Measurements from ENCODE around the gene JARID2. TPM values are rescaled to one million over a fixed set of nuclear protein-coding genes. Genes with fewer than 3 reads are reported as not detected.

JARID2 gene
- total RNA-seq, 1 donor from 2014 or later: 24.2 TPM

GRCh38 chr6:15533379-15534026 is 287.6 kb downstream of the JARID2 start:
- H3K4me3 ChIP-seq (ENCODE audit: insufficient read depth, low read depth, low read length): no peak overlapping the region
- peaks cover 10% of the 10 kb centered on the region for H3K4me1 Mint-ChIP-seq (ENCODE audit: low read depth, unreplicated experiment)

GRCh38 chr6:15534974-15535373 is 289.1 kb downstream of the JARID2 start:
- Mint-ChIP-seq H3K4me1 (ENCODE audit: low read depth, unreplicated experiment) (peaks cover 10% of the 10 kb centered on the region), H3K27ac (ENCODE audit: unreplicated experiment) (no peak overlapping the region), H3K27me3 (ENCODE audit: low read depth, unreplicated experiment) (no peaks in the 10 kb centered on the region), H3K4me3 (ENCODE audit: unreplicated experiment) (no peak overlapping the region), H3K9me3 (ENCODE audit: unreplicated experiment) (peaks cover 3% of the 10 kb centered on the region), H3K36me3 (ENCODE audit: low read depth, unreplicated experiment) (peaks cover under 1% of the 10 kb centered on the region)
- no peaks in the 10 kb centered on the region for H3K79me2 ChIP-seq (ENCODE audit: insufficient read depth, low read length)
- TF ChIP-seq CTCF (IDR thresholded peaks at IDR 0.05; ENCODE audit: insufficient read depth, low read depth, low read length) (no peak), EZH2 (IDR thresholded peaks at IDR 0.05; ENCODE audit: insufficient read depth, low read length) (no peak)
- no peak overlapping the region for H3K9ac ChIP-seq (ENCODE audit: low read length)
- H3K4me1 ChIP-seq (ENCODE audit: insufficient read depth, low read length): no peaks in the 10 kb centered on the region
- DNase-seq (ENCODE audit: low read depth): no peak
- H3K36me3 ChIP-seq (ENCODE audit: insufficient read depth, low read length): peaks cover 2% of the 10 kb centered on the region
- H3K4me3 ChIP-seq (ENCODE audit: insufficient read depth, low read depth, low read length): no peak overlapping the region
- no peak overlapping the region for H3K4me2 ChIP-seq (ENCODE audit: low read length)
- H3K9me3 ChIP-seq (ENCODE audit: insufficient read depth, low read depth, low read length): no peaks in the 10 kb centered on the region
- H4K20me1 ChIP-seq (ENCODE audit: insufficient read depth, low read length): no peaks in the 10 kb centered on the region
- H3K27ac ChIP-seq (ENCODE audit: low read depth, low read length): no peak overlapping the region
- no peaks in the 10 kb centered on the region for H3K27me3 ChIP-seq (ENCODE audit: insufficient read depth, low read length)
- H2AFZ ChIP-seq (ENCODE audit: low read depth, low read length): no peak overlapping the region
- no peak for FAIRE-seq

More at GRCh38 chr6:15533379-15534026, 287.6 kb downstream of the JARID2 start:
- Mint-ChIP-seq H3K9me3 (ENCODE audit: unreplicated experiment) (peaks cover 3% of the 10 kb centered on the region), H3K27me3 (ENCODE audit: low read depth, unreplicated experiment) (no peaks in the 10 kb centered on the region), H3K27ac (ENCODE audit: unreplicated experiment) (no peak overlapping the region), H3K4me3 (ENCODE audit: unreplicated experiment) (no peak overlapping the region), H3K36me3 (ENCODE audit: low read depth, unreplicated experiment) (peaks cover 9% of the 10 kb centered on the region)
- Histone ChIP-seq H3K4me2 (ENCODE audit: low read length) (no peak overlapping the region), H3K27ac (ENCODE audit: low read depth, low read length) (no peak overlapping the region), H3K9ac (ENCODE audit: low read length) (no peak overlapping the region), H3K9me3 (ENCODE audit: insufficient read depth, low read depth, low read length) (no peaks in the 10 kb centered on the region), H3K27me3 (ENCODE audit: insufficient read depth, low read length) (no peaks in the 10 kb centered on the region), H3K79me2 (ENCODE audit: insufficient read depth, low read length) (no peaks in the 10 kb centered on the region), H3K4me1 (ENCODE audit: insufficient read depth, low read length) (no peaks in the 10 kb centered on the region), H4K20me1 (ENCODE audit: insufficient read depth, low read length) (no peaks in the 10 kb centered on the region), H3K36me3 (ENCODE audit: insufficient read depth, low read length) (peaks cover 2% of the 10 kb centered on the region), H2AFZ (ENCODE audit: low read depth, low read length) (no peak overlapping the region)
- no peak for TF ChIP-seq CTCF (IDR thresholded peaks at IDR 0.05; ENCODE audit: insufficient read depth, low read depth, low read length)
- no peak for TF ChIP-seq EZH2 (IDR thresholded peaks at IDR 0.05; ENCODE audit: insufficient read depth, low read length)
- no peak for FAIRE-seq
- no peak for DNase-seq (ENCODE audit: low read depth)

- H3K4me3 Mint-ChIP-seq (ENCODE audit: unreplicated experiment): no peak overlapping the region
- H3K4me3 ChIP-seq (ENCODE audit: insufficient read depth, low read depth, low read length): no peak overlapping the region
Measured at GRCh38 chr6:15535495-15536197, 289.8 kb downstream of the JARID2 start.

More at GRCh38 chr6:15535495-15536197, 289.8 kb downstream of the JARID2 start:
- H4K20me1 ChIP-seq (ENCODE audit: insufficient read depth, low read length): no peaks in the 10 kb centered on the region
- H3K36me3 ChIP-seq (ENCODE audit: insufficient read depth, low read length): peaks cover 2% of the 10 kb centered on the region
- no peak overlapping the region for H3K27ac ChIP-seq (ENCODE audit: low read depth, low read length)
- no peaks in the 10 kb centered on the region for H3K79me2 ChIP-seq (ENCODE audit: insufficient read depth, low read length)
- DNase-seq (ENCODE audit: low read depth) (no peak), FAIRE-seq (no peak)
- no peaks in the 10 kb centered on the region for H3K27me3 ChIP-seq (ENCODE audit: insufficient read depth, low read length)
- TF ChIP-seq CTCF (IDR thresholded peaks at IDR 0.05; ENCODE audit: insufficient read depth, low read depth, low read length) (no peak), EZH2 (IDR thresholded peaks at IDR 0.05; ENCODE audit: insufficient read depth, low read length) (no peak)
- Mint-ChIP-seq H3K4me1 (ENCODE audit: low read depth, unreplicated experiment) (peaks cover 10% of the 10 kb centered on the region), H3K9me3 (ENCODE audit: unreplicated experiment) (peaks cover 3% of the 10 kb centered on the region), H3K27ac (ENCODE audit: unreplicated experiment) (no peak overlapping the region), H3K36me3 (ENCODE audit: low read depth, unreplicated experiment) (no peaks in the 10 kb centered on the region), H3K27me3 (ENCODE audit: low read depth, unreplicated experiment) (no peaks in the 10 kb centered on the region)
- no peak overlapping the region for H3K4me2 ChIP-seq (ENCODE audit: low read length)
- H3K4me1 ChIP-seq (ENCODE audit: insufficient read depth, low read length): no peaks in the 10 kb centered on the region
- H3K9ac ChIP-seq (ENCODE audit: low read length): no peak overlapping the region
- H2AFZ ChIP-seq (ENCODE audit: low read depth, low read length): no peak overlapping the region
- no peaks in the 10 kb centered on the region for H3K9me3 ChIP-seq (ENCODE audit: insufficient read depth, low read depth, low read length)
